ENCODE results near the gene FCN1. TPM values are rescaled to one million over a fixed set of nuclear protein-coding genes. Genes with fewer than 3 reads are reported as not detected.

Gene FCN1
- total and polyA plus RNA-seq, 10 of the 15 experiments (the other 5 are each of a cell fraction or from before 2014, with no cell fraction given) = 0.08 TPM; not detected in 9

DNA sequence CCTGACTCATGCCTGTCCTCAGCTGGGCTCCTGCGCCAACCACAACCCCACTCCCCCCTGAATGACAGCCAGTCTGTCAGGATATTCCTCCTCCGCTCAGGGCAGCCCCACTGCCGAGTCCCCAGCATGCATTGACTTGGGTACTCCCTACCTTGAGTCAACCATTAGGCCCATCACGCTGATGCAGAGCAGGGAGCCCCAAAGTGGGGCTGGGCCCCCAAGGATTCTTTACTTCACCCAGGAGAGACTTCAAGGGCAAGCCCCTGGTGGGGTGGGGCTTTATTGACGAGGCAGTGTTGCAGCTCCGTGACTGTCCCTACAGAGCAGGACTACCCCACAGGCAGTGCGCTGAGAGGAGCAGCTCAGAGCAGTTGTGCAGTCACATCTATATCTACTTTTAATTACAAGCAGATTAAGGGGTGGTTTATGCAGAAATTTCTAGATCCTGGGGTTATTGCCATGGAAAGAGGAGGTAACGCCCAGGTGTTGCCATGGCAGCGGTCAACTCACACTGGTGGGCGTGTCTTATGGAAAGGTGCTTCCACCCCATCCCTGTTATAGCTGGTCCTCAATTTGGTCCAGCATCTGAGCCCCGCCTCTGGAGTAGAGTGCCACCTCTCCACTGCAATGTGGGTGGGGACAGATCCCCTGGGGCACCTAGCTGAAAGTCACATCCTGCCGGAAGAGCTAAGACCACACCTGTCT, 32.1 kb upstream of the FCN1 start:
- ChIA-PET SMC1A (ENCODE audit: uncharacterized antibody, unreplicated experiment) (interaction anchor here (0.6 kb wide), 1 partner anchor 1372 kb away, joined by 3 read pairs; no protein-coding TSS in a partner anchor), POLR2A (interaction anchor here (0.6 kb wide), 1 partner anchor 56 kb away, joined by 3 read pairs; no protein-coding TSS in a partner anchor), RAD21 (ENCODE audit: unreplicated experiment) (no interaction called here), CTCF (interaction anchor here (0.6 to 0.8 kb wide), 2 partner anchors 41 to 135 kb away, joined by 3 read pairs; no protein-coding TSS in a partner anchor)
- no peaks in the 10 kb centered on the region for H3K79me2 ChIP-seq (ENCODE audit: control insufficient read depth, insufficient read depth, low read length)
- in situ Hi-C loops (cut with MboI) = no loop called here
- BruUV-seq (replicated peaks) = no TSS peak
- H3K9ac ChIP-seq (ENCODE audit: control insufficient read depth, insufficient read depth, low read length) = no peak overlapping the region
- no peak for ATAC-seq
- intact Hi-C loops (cut with micrococcal nuclease; ENCODE audit: unreplicated experiment) = no loop called here
- no peaks in the 10 kb centered on the region; the same call in 2 of the 3 replicates for H3K9me3 ChIP-seq (replicated peaks; ENCODE audit: control insufficient read depth, insufficient read depth, low read length)
- DNase-seq (ENCODE audit: low read depth, low spot score) = no peak
- no peak overlapping the region for H2AFZ ChIP-seq (ENCODE audit: control insufficient read depth, low read depth, low read length)
- H3K4me2 ChIP-seq (ENCODE audit: control insufficient read depth, insufficient read depth) = no peak overlapping the region
- no peaks in the 10 kb centered on the region for H4K20me1 ChIP-seq (ENCODE audit: control insufficient read depth, insufficient read depth)
- H3K4me3 ChIP-seq = no peak overlapping the region
- H3K27ac ChIP-seq (ENCODE audit: control insufficient read depth, insufficient read depth) = no peak overlapping the region
- H3K27me3 ChIP-seq (replicated peaks in 1 of 2; ENCODE audit: control insufficient read depth in 2 of 2, insufficient read depth in 2 of 2, low read length in 1 of 2) = peaks cover 0 to 1% of the 10 kb centered on the region in 2 experiments; a peak in 1 of 4 replicates
- no peaks in the 10 kb centered on the region for H3K36me3 ChIP-seq (ENCODE audit: control insufficient read depth in 2 of 2, insufficient read depth in 2 of 2, low read length in 1 of 2)
- H3K4me1 ChIP-seq (ENCODE audit: control insufficient read depth, insufficient read depth, low read length) = no peaks in the 10 kb centered on the region
- WGBS (ENCODE audit: insufficient coverage, insufficient replicate concordance, low lambda C conversion rate, missing lambda C conversion rate) = 37% methylated on average over 11 of the region's 12 CpGs
- no peak for FAIRE-seq
- no peak for TF ChIP-seq TCF7 (IDR thresholded peaks at IDR 0.05; ENCODE audit: borderline replicate concordance)
- no peak for TF ChIP-seq CUX1 (IDR thresholded peaks at IDR 0.05; ENCODE audit: insufficient replicate concordance, low read depth, low read length)
- no peak for TF ChIP-seq NR2C1 (IDR thresholded peaks at IDR 0.05)
- TF ChIP-seq NFYB (IDR thresholded peaks at IDR 0.05; ENCODE audit: insufficient read depth, low read depth, low read length) = no peak
- TF ChIP-seq, protein P1, sequence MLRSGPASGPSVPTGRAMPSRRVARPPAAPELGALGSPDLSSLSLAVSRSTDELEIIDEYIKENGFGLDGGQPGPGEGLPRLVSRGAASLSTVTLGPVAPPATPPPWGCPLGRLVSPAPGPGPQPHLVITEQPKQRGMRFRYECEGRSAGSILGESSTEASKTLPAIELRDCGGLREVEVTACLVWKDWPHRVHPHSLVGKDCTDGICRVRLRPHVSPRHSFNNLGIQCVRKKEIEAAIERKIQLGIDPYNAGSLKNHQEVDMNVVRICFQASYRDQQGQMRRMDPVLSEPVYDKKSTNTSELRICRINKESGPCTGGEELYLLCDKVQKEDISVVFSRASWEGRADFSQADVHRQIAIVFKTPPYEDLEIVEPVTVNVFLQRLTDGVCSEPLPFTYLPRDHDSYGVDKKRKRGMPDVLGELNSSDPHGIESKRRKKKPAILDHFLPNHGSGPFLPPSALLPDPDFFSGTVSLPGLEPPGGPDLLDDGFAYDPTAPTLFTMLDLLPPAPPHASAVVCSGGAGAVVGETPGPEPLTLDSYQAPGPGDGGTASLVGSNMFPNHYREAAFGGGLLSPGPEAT (IDR thresholded peaks at IDR 0.05; ENCODE audit: low read depth) = no peak
- TF ChIP-seq ATF3 (IDR thresholded peaks at IDR 0.05; ENCODE audit: borderline replicate concordance, extremely low read depth, low read depth, low read length) = no peak
- no peak for TF ChIP-seq TARDBP (IDR thresholded peaks at IDR 0.05; ENCODE audit: borderline replicate concordance)
- TF ChIP-seq SMAD5 (IDR thresholded peaks at IDR 0.05; ENCODE audit: low read depth) = no peak
- no peak for TF ChIP-seq ZNF592 (IDR thresholded peaks at IDR 0.05)
- no peak for TF ChIP-seq DPF2 (IDR thresholded peaks at IDR 0.05)

Measured in GM12878 (cell line).